Stimulated activated CD4-positive, alpha-beta T cell treated with anti-CD3 and anti-CD28 coated beads, Interleukin-2, amount 100 ng/mL, for 4 hours (primary cell): ENCODE results near the gene LRP1B.

Experiments used
- DNase-seq: peaks from one replicate; pipeline ENCODE4 v3.0.0-alpha.2; 2020; ENCODE audit warnings: low read depth

LRP1B gene

GRCh38 chr2:140892911-140893637, 1237.7 kb downstream of the LRP1B start:
- no peak for DNase-seq

DNA sequence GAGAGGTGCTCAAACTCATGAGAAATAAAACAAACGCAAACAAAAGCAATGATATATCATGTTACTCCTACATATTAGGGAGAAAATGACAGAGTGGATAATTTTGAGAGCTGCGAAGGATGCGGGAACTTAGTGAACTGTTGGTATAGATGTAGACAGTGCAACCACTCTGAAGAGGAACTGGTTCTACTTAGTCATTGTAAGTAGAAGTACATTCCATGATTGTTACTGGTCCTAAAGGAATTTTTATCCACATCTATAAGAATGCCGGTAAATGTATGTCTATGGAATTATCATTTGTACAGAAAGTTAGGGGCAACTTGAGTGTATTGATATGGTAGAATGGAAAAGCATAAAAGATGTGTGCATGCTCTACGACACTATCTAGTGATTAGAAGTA, 1238.4 kb downstream of the LRP1B start:
- DNase-seq = no peak

GRCh38 chr2:140891614-140892212, 1239.1 kb downstream of the LRP1B start:
- DNase-seq = no peak

GRCh38 chr2:140882671-140883620, 1247.9 kb downstream of the LRP1B start:
- no peak for DNase-seq

DNA sequence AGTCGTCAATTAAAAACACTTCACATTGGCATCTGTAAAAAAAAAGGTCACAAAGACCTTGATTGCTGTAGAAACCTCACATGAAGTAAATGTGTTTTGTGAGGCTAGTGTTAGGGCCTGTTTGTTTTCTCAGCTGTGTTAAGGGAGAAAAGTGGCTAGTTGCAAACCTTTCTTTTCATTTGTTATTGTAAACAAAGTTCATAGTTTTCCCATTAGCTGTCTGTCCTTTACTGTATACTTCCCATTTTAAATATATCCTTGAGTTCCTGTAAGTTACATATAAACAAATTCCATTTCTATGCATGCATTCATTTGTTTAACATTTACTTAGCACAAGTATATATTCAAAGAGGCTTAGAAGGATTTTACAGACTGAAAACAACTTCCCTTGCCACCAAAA, 1250.2 kb downstream of the LRP1B start:
- no peak for DNase-seq

GRCh38 chr2:140876015-140876414, 1254.8 kb downstream of the LRP1B start:
- no peak for DNase-seq

DNA sequence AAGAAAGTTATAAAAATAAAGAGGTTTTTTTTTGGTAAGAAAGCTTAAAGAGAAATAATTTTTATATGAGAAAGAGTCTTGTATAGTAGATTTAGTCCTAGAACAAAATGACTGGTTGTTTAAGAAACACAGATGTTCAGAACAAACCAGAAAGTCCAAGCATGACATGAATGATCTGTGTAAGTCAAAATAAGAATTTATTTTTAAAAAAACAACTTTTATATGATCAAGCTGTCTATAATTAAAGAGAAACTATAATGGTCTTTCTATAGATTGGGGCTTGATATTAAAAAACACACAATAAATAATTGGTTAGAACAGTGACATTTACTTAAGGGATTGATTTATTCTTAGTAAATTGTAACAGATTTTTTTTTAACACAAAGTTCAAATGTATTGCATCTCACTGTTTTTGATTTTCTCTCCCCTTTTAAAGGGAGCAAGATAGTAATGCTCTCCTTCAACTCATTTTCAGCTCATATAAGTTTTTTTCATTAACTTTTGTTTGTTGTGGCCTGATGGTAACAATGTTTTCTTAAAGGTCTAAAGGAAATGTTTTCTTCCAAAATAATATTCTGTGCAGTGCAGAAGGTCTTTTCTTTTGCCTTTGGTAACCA, 1256.8 kb downstream of the LRP1B start:
- DNase-seq = no peak

GRCh38 chr2:140869925-140870324, 1260.9 kb downstream of the LRP1B start:
- DNase-seq = no peak

- no peak for DNase-seq
Measured at GRCh38 chr2:140869107-140869506, 1261.7 kb downstream of the LRP1B start.

GRCh38 chr2:140865837-140866236, 1265.0 kb downstream of the LRP1B start:
- no peak for DNase-seq

DNA sequence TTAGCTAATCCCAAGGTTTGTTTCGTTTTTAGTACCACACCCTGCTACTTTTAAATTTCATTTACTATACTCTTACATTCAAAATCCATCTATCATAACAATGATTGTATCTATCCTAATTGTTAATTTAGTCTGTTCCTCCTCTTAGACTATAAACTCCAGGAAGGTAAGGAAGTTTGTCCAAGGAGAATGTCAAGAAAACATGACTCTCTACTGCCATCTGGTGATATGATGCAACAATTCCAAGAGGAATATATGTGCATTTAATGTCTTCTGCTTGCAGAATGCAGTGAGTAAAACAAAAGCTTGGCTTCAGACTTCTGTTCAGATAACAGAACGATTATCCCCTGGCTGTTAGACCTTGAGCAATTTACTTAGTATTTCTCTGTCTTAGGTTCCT, 1267.1 kb downstream of the LRP1B start:
- DNase-seq = no peak

GRCh38 chr2:140862181-140862580, 1268.6 kb downstream of the LRP1B start:
- no peak for DNase-seq

- no peak for DNase-seq
Measured at GRCh38 chr2:140861666-140862065, 1269.2 kb downstream of the LRP1B start.

DNA sequence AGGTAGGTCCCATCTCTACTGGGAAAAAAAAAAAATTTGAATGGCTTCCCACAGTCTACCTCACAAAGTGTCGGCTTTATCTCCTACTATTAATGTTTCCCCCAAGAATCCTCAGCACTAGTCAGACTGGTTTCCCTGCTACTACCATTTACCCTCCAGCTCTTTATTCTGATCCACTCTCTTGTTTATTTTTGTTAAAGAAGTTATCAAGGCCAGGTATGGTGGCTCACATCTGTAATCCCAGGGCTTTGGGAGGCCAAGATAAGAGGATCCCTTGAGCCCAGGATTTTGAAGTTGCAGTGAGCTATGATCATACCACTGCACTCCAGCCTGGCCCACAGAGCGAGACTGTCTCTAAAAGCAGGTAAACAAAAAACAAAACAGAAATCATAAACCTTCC, 1275.3 kb downstream of the LRP1B start:
- DNase-seq = no peak

- no peak for DNase-seq
Measured at GRCh38 chr2:140851258-140851981, 1279.4 kb downstream of the LRP1B start.

DNA sequence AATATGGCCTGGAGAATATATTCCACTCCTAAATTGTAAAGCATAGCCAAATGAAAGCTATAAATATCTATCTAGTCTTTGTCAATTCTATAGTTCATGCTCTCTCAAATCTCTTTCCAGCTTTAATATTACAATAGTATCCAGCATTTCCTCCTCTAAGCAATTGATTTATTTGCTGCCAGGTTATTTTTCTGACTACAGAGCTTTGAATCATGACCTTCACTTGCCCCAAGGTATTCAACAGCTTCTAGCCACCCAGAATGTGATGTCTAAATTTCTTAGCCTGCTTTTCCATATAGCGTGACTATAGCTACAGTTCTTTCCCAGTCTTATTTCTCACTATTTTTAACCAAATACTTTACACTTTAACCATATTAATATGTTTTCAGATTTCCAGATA, 1287.6 kb downstream of the LRP1B start:
- DNase-seq = no peak

DNA sequence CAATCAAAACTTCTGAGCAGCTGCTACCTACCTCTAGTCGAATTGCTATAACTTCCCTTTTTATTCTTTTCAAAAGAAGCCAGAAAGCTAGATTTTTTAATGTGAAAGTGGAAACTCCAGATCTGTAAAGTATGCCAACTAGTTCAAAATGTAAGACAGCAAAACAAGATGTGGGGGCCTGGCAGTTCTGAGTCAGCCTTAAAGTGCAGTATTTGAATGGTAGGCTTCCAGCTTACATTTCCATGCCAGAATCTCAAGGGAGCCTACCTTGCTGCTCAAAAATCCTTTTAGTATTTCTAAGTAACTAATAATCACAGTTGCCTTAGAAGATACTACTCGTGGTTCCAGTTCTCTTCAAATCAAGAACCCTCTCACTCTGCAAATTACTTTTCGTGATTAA, 1288.7 kb downstream of the LRP1B start:
- no peak for DNase-seq

DNA sequence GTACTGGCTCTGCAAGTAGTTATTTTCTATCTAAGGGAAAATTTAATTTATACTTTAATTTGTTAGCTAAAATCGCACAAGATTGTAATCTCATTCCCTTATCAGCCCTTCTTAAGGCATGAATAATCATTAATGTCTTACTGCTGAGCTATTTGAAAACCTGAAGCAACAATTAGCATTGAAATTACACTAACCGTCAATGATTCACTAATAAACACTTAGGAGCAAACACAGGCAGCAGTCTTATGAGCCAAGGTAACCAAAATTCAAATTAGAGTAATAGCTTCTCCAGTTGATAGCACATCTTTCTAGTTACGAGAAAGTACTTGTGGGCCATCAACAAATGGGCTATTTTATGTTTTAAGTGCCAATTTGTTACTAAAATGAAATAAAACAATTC, 1289.7 kb downstream of the LRP1B start:
- DNase-seq = no peak

GRCh38 chr2:140836826-140837225, 1294.0 kb downstream of the LRP1B start:
- no peak for DNase-seq

- DNase-seq = no peak
Measured at GRCh38 chr2:140835079-140835478, 1295.7 kb downstream of the LRP1B start.

- no peak for DNase-seq
Measured at GRCh38 chr2:140814141-140814540, 1316.7 kb downstream of the LRP1B start.

- DNase-seq = no peak
Measured at GRCh38 chr2:140808820-140809219, 1322.0 kb downstream of the LRP1B start.
